Breast epithelium (tissue), 3 donors: Measurements from ENCODE around the gene NPC2.

Source experiments
- CTCF ChIP-seq, 3 donors: fragments of 450-650 bp; IDR thresholded peaks; one replicate each; pipeline ENCODE4 v1.5.1; 2016 to 2017; ENCODE audit warnings: antibody characterized with exemption in 3 of 3, mild to moderate bottlenecking in 3 of 3, moderate library complexity in 3 of 3
- POLR2A ChIP-seq: fragments of 450-650 bp; IDR thresholded peaks from one replicate; pipeline ENCODE4 v1.6.1; 2016; ENCODE audit warnings: antibody characterized with exemption, mild to moderate bottlenecking, moderate library complexity
- POLR2AphosphoS5 ChIP-seq, 3 donors: sonication (generic); formaldehyde crosslinking; IDR thresholded peaks; one replicate each; pipeline ENCODE4 v1.6.1; 2017; ENCODE audit warnings: antibody characterized with exemption in 3 of 3

- TF ChIP-seq CTCF (IDR thresholded peaks at IDR 0.05) (no peak), POLR2A (no peak), POLR2AphosphoS5 (IDR thresholded peaks at IDR 0.05) (no peak)
Measured at GRCh38 chr14:74480046-74480445, 13.1 kb downstream of the NPC2 start.
